Measurements from ENCODE around the gene RAB22A. TPM values are rescaled to one million over a fixed set of nuclear protein-coding genes. Genes with fewer than 3 reads are reported as not detected.
A peak's percentile ranks its signal among the peaks of the same experiment; 100 is the strongest.

The RAB22A gene
- polyA plus RNA-seq, 2 of the 4 experiments (the other 2 are of a cell fraction), result 7.3 to 13.2 TPM

- Histone ChIP-seq H3K4me3 (no peak overlapping the region), H3K4me1 (no peaks in the 10 kb centered on the region), H3K9me3 (no peaks in the 10 kb centered on the region), H3K4me2 (no peak overlapping the region), H3K27ac (no peak overlapping the region)
- DNase-seq (ENCODE audit: low read depth in 1 of 2, low spot score in 1 of 2) (no peak), ATAC-seq (no peak), FAIRE-seq (no peak)
- ChIA-PET POLR2A (no interaction called here), CTCF (interaction anchor here (0.6 to 2.2 kb wide), 4 partner anchors 22 to 149 kb away, joined by 3 to 6 read pairs (median 5); no protein-coding TSS in a partner anchor)
- TF ChIP-seq HOXA7 (CRISPR knock-in tag; IDR thresholded peaks at IDR 0.05) (no peak), CEBPB (IDR thresholded peaks at IDR 0.05) (no peak), TP53 (CRISPR knock-in tag; IDR thresholded peaks at IDR 0.05) (no peak), BHLHE40 (IDR thresholded peaks at IDR 0.05; ENCODE audit: low read depth, low read length) (no peak)
- 87% methylated on average over 9 of the region's 9 CpGs for WGBS (ENCODE audit: missing lambda C conversion rate)
Observed at GRCh38 chr20:58267389-58268215, 41.9 kb upstream of the RAB22A start.

GRCh38 chr20:58268421-58268821 is 41.1 kb upstream of the RAB22A start:
- DNase-seq (ENCODE audit: low read depth in 1 of 2, low spot score in 1 of 2), result peak in 1 of 2 experiments; percentile 23
- no peak for ATAC-seq
- H3K27ac ChIP-seq, result no peak overlapping the region
- TF ChIP-seq CHD2 (IDR thresholded peaks at IDR 0.05; ENCODE audit: low read length, partially characterized antibody) (no peak), HEYL (CRISPR knock-in tag; IDR thresholded peaks at IDR 0.05) (no peak), CEBPB (IDR thresholded peaks at IDR 0.05) (no peak)
- H3K4me3 ChIP-seq, result no peak overlapping the region
- H3K4me2 ChIP-seq, result no peak overlapping the region
- FAIRE-seq, result no peak
- no peaks in the 10 kb centered on the region for H3K4me1 ChIP-seq
- 73% methylated on average over 7 of the region's 7 CpGs for WGBS (ENCODE audit: missing lambda C conversion rate)
- no peaks in the 10 kb centered on the region for H3K9me3 ChIP-seq
- CTCF ChIA-PET, result interaction anchor here (2.1 to 2.2 kb wide), 2 partner anchors 31 to 35 kb away, joined by 6 read pairs; no protein-coding TSS in a partner anchor
- POLR2A ChIA-PET, result no interaction called here

GRCh38 chr20:58268936-58269619 is 40.4 kb upstream of the RAB22A start:
- CTCF ChIA-PET, result interaction anchor here (1.7 to 2.1 kb wide), 2 partner anchors 32 to 35 kb away, joined by 3 to 6 read pairs; no protein-coding TSS in a partner anchor
- TF ChIP-seq MYC (IDR thresholded peaks at IDR 0.05; ENCODE audit: borderline replicate concordance, low read length) (no peak), PHF8 (IDR thresholded peaks at IDR 0.05; ENCODE audit: borderline replicate concordance, low read depth) (no peak), ZFP36 (IDR thresholded peaks at IDR 0.05; ENCODE audit: borderline replicate concordance, partially characterized antibody) (no peak), CBX2 (IDR thresholded peaks at IDR 0.05; ENCODE audit: borderline replicate concordance, low read depth) (no peak), JUN (IDR thresholded peaks at IDR 0.05) (no peak), ZNF302 (CRISPR knock-in tag; IDR thresholded peaks at IDR 0.05) (no peak), ESRRA (IDR thresholded peaks at IDR 0.05; ENCODE audit: borderline replicate concordance, low read length) (no peak)
- POLR2A ChIA-PET, result no interaction called here
- FAIRE-seq (no peak), DNase-seq (ENCODE audit: low read depth in 1 of 2, low spot score in 1 of 2) (no peak), ATAC-seq (no peak)
- no peaks in the 10 kb centered on the region for H3K4me1 ChIP-seq
- H3K4me3 ChIP-seq, result no peak overlapping the region
- 82% methylated on average over 13 of the region's 13 CpGs for WGBS (ENCODE audit: missing lambda C conversion rate)
- no peak overlapping the region for H3K27ac ChIP-seq
- H3K9me3 ChIP-seq, result 0 out of 3 replicates have a peak, but pooled peaks cover 3% of the 10 kb centered on the region
- H3K4me2 ChIP-seq, result no peak overlapping the region

- Histone ChIP-seq H3K4me2 (no peak overlapping the region), H3K4me1 (no peaks in the 10 kb centered on the region), H3K27ac (no peak overlapping the region), H3K4me3 (no peak overlapping the region), H3K9me3 (0 out of 3 replicates have a peak, but pooled peaks cover 9% of the 10 kb centered on the region)
- no peak for ATAC-seq
- ChIA-PET CTCF (interaction anchor here (1.0 to 1.4 kb wide), 4 partner anchors 16 to 176 kb away, joined by 3 to 4 read pairs (median 4); no protein-coding TSS in a partner anchor), POLR2A (interaction anchor here (0.5 kb wide), 1 partner anchor 383 kb away, joined by 3 read pairs; no protein-coding TSS in a partner anchor)
- WGBS (ENCODE audit: missing lambda C conversion rate), result 90% methylated on average over 9 of the region's 9 CpGs
- no peak for TF ChIP-seq REST (IDR thresholded peaks at IDR 0.05)
- TF ChIP-seq ESRRA (IDR thresholded peaks at IDR 0.05; ENCODE audit: borderline replicate concordance, low read length), result no peak
- no peak for TF ChIP-seq RNF2 (IDR thresholded peaks at IDR 0.05; ENCODE audit: borderline replicate concordance, low read depth)
- TF ChIP-seq NPAS2 (CRISPR knock-in tag; IDR thresholded peaks at IDR 0.05; ENCODE audit: borderline replicate concordance), result no peak
- no peak for TF ChIP-seq KDM5A (IDR thresholded peaks at IDR 0.05)
- TF ChIP-seq FOSB (CRISPR knock-in tag; IDR thresholded peaks at IDR 0.05), result no peak
- no peak for TF ChIP-seq JUN (IDR thresholded peaks at IDR 0.05)
- TF ChIP-seq RAD21 (conservative IDR thresholded peaks at IDR 0.05 in 1 of 2, IDR thresholded peaks at IDR 0.05 in 1 of 2), result no peak
- no peak for TF ChIP-seq CTCF (IDR thresholded peaks at IDR 0.05)
- no peak for FAIRE-seq
- DNase-seq (ENCODE audit: low read depth in 1 of 2, low spot score in 1 of 2), result no peak
Observed at GRCh38 chr20:58271606-58272351, 37.7 kb upstream of the RAB22A start.
